SK-N-SH (cell line): ENCODE measurements around the gene ABHD8. TPM values are rescaled to one million over a fixed set of nuclear protein-coding genes. Genes with fewer than 3 reads are reported as not detected.

Source experiments
- CTCF ChIA-PET: fragments of 300-600, 350-600 bp; formaldehyde crosslinking; extraction: SDS; loops from one replicate; lab custom pipeline; 2021; lab: Yijun Ruan, JAX
- POLR2A ChIA-PET: fragments of 350-600 bp; sonication (Branson Sonifier 250); formaldehyde crosslinking; extraction: SDS; loops from one replicate; lab custom pipeline; 2020; ENCODE audit warnings: antibody characterized with exemption, inconsistent platforms; lab: Yijun Ruan, JAX
- DNase-seq: peaks from one replicate; pipeline ENCODE4 v3.0.0; 2012
- H2AFZ ChIP-seq: fragments of 200-600 bp; sonication (generic); 2 replicates; pipeline ENCODE4 v1.8.1; 2016; ENCODE audit warnings: antibody characterized with exemption, mild to moderate bottlenecking, low read depth
- H3F3A ChIP-seq: fragments of 200-600 bp; sonication (generic); replicated peaks from 2 replicates; pipeline ENCODE3; 2016; ENCODE audit warnings: antibody characterized with exemption, mild to moderate bottlenecking; ENCODE audit not compliant: insufficient read depth
- H3K27ac ChIP-seq, 2 experiments: fragments of 200-500 bp in 1 of 2; fragments of 200-600 bp in 1 of 2; sonication (Bioruptor generic) in 1 of 2; sonication (generic), shearing (Covaris generic) in 1 of 2; 2 replicates each; pipeline versions ENCODE4 v1.5.1 to v1.6.1; 2014 to 2016; ENCODE audit warnings: low read depth in 2 of 2, inconsistent platforms in 1 of 2, low read length in 1 of 2, mild to moderate bottlenecking in 1 of 2, mixed read lengths in 1 of 2
- H3K27me3 ChIP-seq: fragments of 200-600 bp; sonication (generic), shearing (Covaris generic); 2 replicates; pipeline ENCODE4 v1.6.1; 2016; ENCODE audit warnings: mixed run types; ENCODE audit not compliant: insufficient read depth
- H3K36me3 ChIP-seq, 2 experiments: fragments of 200-500 bp in 1 of 2; fragments of 200-600 bp in 1 of 2; sonication (Bioruptor generic) in 1 of 2; sonication (generic) in 1 of 2; replicated peaks in 1 of 2; 2 replicates each; pipeline versions ENCODE3 to v1.5.1; 2014 to 2016; ENCODE audit warnings: low read length in 1 of 2, mild to moderate bottlenecking in 1 of 2; ENCODE audit not compliant: insufficient read depth in 2 of 2, control insufficient read depth in 1 of 2
- H3K4me1 ChIP-seq, 2 experiments: fragments of 200-500 bp in 1 of 2; fragments of 200-600 bp in 1 of 2; sonication (Bioruptor generic) in 1 of 2; sonication (generic), shearing (Covaris generic) in 1 of 2; 2 replicates each; pipeline versions ENCODE4 v1.5.1 to v1.6.1; 2014 to 2016; ENCODE audit warnings: low read depth in 1 of 2, low read length in 1 of 2, mixed run types in 1 of 2; ENCODE audit not compliant: insufficient read depth in 2 of 2, control insufficient read depth in 1 of 2
- H3K4me2 ChIP-seq: fragments of 200-600 bp; sonication (generic), shearing (Covaris generic); 2 replicates; pipeline ENCODE4 v1.6.1; 2017; ENCODE audit warnings: mixed run types
- H3K4me3 ChIP-seq, 2 experiments: fragments of 200-500 bp in 1 of 2; fragments of 200-600 bp in 1 of 2; sonication (Bioruptor generic) in 1 of 2; sonication (generic), shearing (Covaris generic) in 1 of 2; 2 replicates each; pipeline versions ENCODE4 v1.5.1 to v1.8.1; 2014 to 2016; ENCODE audit warnings: low read depth in 2 of 2, inconsistent platforms in 1 of 2, low read length in 1 of 2, mild to moderate bottlenecking in 1 of 2, mixed read lengths in 1 of 2, moderate library complexity in 1 of 2
- H3K79me2 ChIP-seq: fragments of 200-600 bp; sonication (generic); 2 replicates; pipeline ENCODE4 v1.8.1; 2017; ENCODE audit warnings: mild to moderate bottlenecking; ENCODE audit not compliant: insufficient read depth
- H3K9ac ChIP-seq: fragments of 200-600 bp; sonication (generic); 2 replicates; pipeline ENCODE4 v1.6.1; 2017; ENCODE audit warnings: mixed run types
- H3K9me2 ChIP-seq: fragments of 200-600 bp; sonication (generic); 2 replicates; pipeline ENCODE4 v1.6.1; 2017; ENCODE audit warnings: mixed run types
- H3K9me3 ChIP-seq: fragments of 200-600 bp; sonication (generic); 2 replicates; pipeline ENCODE4 v1.6.1; 2017; ENCODE audit warnings: mixed run types, mild to moderate bottlenecking, moderate library complexity
- H4K20me1 ChIP-seq: fragments of 200-600 bp; sonication (generic); 2 replicates; pipeline ENCODE4 v1.6.1; 2017; ENCODE audit warnings: mild to moderate bottlenecking, mixed run types; ENCODE audit not compliant: insufficient read depth
- CTCF ChIP-seq: fragments of 200-600 bp; sonication (generic); IDR thresholded peaks from 2 replicates; pipeline ENCODE4 v1.6.1; 2017; ENCODE audit warnings: antibody characterized with exemption, mild to moderate bottlenecking, moderate library complexity
- ELF1 ChIP-seq: IDR thresholded peaks from 2 replicates; pipeline ENCODE4 v1.4.0; 2012
- MEF2A ChIP-seq: IDR thresholded peaks from 2 replicates; pipeline ENCODE4 v1.4.0; 2012; ENCODE audit warnings: low read depth, borderline replicate concordance
- MXI1 ChIP-seq: IDR thresholded peaks from 2 replicates; pipeline ENCODE4 v1.6.1; 2012; ENCODE audit warnings: mild to moderate bottlenecking, low read depth, low read length, improper control_type of control experiment
- POLR2AphosphoS5 ChIP-seq: IDR thresholded peaks from 2 replicates; pipeline ENCODE4 v1.6.1; 2012; ENCODE audit warnings: low read depth, low read length
- RFX5 ChIP-seq: IDR thresholded peaks from 2 replicates; pipeline ENCODE4 v1.6.1; 2012; ENCODE audit warnings: mild to moderate bottlenecking, improper control_type of control experiment, low read length
- RXRA ChIP-seq: IDR thresholded peaks from 2 replicates; pipeline ENCODE4 v1.4.0; 2012; ENCODE audit warnings: low read depth, mild to moderate bottlenecking, borderline replicate concordance
- WGBS: methylation state at CpG from one replicate; pipeline ENCODE4 v1.1.6; 2017; ENCODE audit warnings: low lambda C conversion rate; 5-methylcytosine and 5-hydroxymethylcytosine counted together
- polyA plus RNA-seq, 3 experiments: library from polyadenylated mRNA; depleted of rRNA; stranded (reverse); fragments of >200 nt; gene quantifications; 2 replicates each; pipeline ENCODE4 v1.2.3, GENCODE V29; 2012
- TF ChIP-seq, protein P1 (sequence below): IDR thresholded peaks from 2 replicates; pipeline ENCODE4 v1.4.0; 2012; ENCODE audit warnings: low read depth, borderline replicate concordance
- TF ChIP-seq, protein P2 (sequence below): fragments of 150-350 bp; IDR thresholded peaks from 2 replicates; pipeline ENCODE4 v1.6.1; 2017; ENCODE audit warnings: antibody characterized with exemption, low read length, low read depth, borderline replicate concordance

The ABHD8 gene
- polyA plus RNA-seq, 1 of the 3 experiments (the other 2 are of a cell fraction) = 11.1 TPM

GRCh38 chr19:17318966-17319365 lies 15.7 kb upstream of the ABHD8 start (continued):
- no peak for TF ChIP-seq CTCF
- TF ChIP-seq, protein P1, sequence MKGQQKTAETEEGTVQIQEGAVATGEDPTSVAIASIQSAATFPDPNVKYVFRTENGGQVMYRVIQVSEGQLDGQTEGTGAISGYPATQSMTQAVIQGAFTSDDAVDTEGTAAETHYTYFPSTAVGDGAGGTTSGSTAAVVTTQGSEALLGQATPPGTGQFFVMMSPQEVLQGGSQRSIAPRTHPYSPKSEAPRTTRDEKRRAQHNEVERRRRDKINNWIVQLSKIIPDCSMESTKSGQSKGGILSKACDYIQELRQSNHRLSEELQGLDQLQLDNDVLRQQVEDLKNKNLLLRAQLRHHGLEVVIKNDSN = no peak
- no peak for TF ChIP-seq RFX5
- TF ChIP-seq MEF2A = no peak
- TF ChIP-seq, protein P2, sequence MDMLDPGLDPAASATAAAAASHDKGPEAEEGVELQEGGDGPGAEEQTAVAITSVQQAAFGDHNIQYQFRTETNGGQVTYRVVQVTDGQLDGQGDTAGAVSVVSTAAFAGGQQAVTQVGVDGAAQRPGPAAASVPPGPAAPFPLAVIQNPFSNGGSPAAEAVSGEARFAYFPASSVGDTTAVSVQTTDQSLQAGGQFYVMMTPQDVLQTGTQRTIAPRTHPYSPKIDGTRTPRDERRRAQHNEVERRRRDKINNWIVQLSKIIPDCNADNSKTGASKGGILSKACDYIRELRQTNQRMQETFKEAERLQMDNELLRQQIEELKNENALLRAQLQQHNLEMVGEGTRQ = no peak
- TF ChIP-seq ELF1 = no peak
- no peak for TF ChIP-seq POLR2AphosphoS5
- no peak for TF ChIP-seq MXI1

- Histone ChIP-seq H3K27me3 (no peaks in the 10 kb centered on the region), H3K4me1 (peaks cover 6 to 8% of the 10 kb centered on the region in 2 experiments; a peak in 2 of 4 replicates), H3K9me2 (no peaks in the 10 kb centered on the region), H3K9ac (no peak overlapping the region), H3K4me3 (no peak overlapping the region), H3K79me2 (peaks cover 49% of the 10 kb centered on the region), H3K36me3 (peaks cover 14 to 30% of the 10 kb centered on the region in 2 experiments), H3F3A (peaks cover 7% of the 10 kb centered on the region), H3K4me2 (no peak overlapping the region), H4K20me1 (peaks cover 17% of the 10 kb centered on the region), H3K27ac (no peak overlapping the region), H2AFZ (no peak overlapping the region), H3K9me3 (no peaks in the 10 kb centered on the region)
- CTCF ChIA-PET = no interaction called here
- POLR2A ChIA-PET = no interaction called here
- over 99% methylated on average over 15 of the region's 19 CpGs for WGBS
- no peak for DNase-seq
- TF ChIP-seq RXRA (no peak), MXI1 (no peak)
Measured at GRCh38 chr19:17314007-17314593, 10.9 kb upstream of the ABHD8 start.
